Measurements from ENCODE around the gene RAB11FIP2.

The RAB11FIP2 gene

GRCh38 chr10:118033905-118034304, 12.8 kb downstream of the RAB11FIP2 start:
- no peak for DNase-seq (ENCODE audit: low read depth)

- DNase-seq (ENCODE audit: low read depth): no peak
Measured at GRCh38 chr10:118032564-118032963, 14.2 kb downstream of the RAB11FIP2 start.

GRCh38 chr10:118031351-118032075, 15.2 kb downstream of the RAB11FIP2 start:
- DNase-seq (ENCODE audit: low read depth): no peak

- DNase-seq (ENCODE audit: low read depth): no peak
Measured at GRCh38 chr10:118028619-118029018, 18.1 kb downstream of the RAB11FIP2 start.

- no peak for DNase-seq (ENCODE audit: low read depth)
Measured at GRCh38 chr10:118027397-118027796, 19.3 kb downstream of the RAB11FIP2 start.

DNA sequence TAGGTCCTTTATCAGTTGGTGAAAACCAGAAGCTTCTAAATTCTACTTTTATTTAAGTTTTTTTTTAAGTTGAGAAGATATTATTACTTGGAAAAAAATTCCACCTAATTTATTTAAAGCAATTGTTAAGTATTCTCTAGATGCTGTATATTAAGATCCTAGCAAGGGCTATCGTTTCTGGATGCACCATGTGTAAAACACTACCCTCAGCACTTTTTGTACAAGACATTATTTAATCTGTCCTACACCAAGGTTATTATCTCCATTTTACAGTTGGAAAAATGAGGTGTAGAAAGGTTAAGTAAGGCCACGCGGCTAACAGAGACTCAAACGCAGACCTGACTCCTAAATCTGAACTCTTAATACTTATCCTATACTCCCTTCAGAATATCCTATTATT, 19.8 kb downstream of the RAB11FIP2 start:
- DNase-seq (ENCODE audit: low read depth): no peak

- DNase-seq (ENCODE audit: low read depth): no peak
Measured at GRCh38 chr10:118020365-118020764, 26.4 kb downstream of the RAB11FIP2 start.

- DNase-seq (ENCODE audit: low read depth): no peak
Measured at GRCh38 chr10:118017850-118018249, 28.9 kb downstream of the RAB11FIP2 start.

GRCh38 chr10:118017071-118017740, 29.5 kb downstream of the RAB11FIP2 start:
- DNase-seq (ENCODE audit: low read depth): no peak

- no peak for DNase-seq (ENCODE audit: low read depth)
Measured at GRCh38 chr10:118012952-118013525, 33.7 kb downstream of the RAB11FIP2 start.

DNA sequence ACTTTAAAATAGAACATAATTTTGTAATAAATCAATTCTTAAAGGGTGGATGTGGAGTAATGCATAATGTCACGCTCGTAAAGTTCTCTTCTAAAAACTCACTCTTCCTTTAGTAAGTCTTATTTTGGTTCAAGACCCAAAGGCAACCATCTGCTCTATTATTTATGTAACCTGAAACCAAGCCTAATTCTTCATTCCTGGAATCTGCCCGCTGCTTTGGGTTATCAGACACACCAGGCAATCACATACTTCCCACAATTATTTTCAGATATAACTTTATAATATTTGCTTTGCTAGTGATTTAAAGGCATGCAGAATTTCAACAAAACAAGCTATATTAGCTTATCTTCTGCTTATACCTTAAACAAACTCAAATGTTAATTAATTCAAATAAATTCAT, 39.0 kb downstream of the RAB11FIP2 start:
- no peak for DNase-seq (ENCODE audit: low read depth)

GRCh38 chr10:118003126-118003525, 43.6 kb downstream of the RAB11FIP2 start:
- DNase-seq (ENCODE audit: low read depth): no peak

GRCh38 chr10:118002581-118002980, 44.2 kb downstream of the RAB11FIP2 start:
- no peak for DNase-seq (ENCODE audit: low read depth)

GRCh38 chr10:117997673-117998072, 49.1 kb downstream of the RAB11FIP2 start:
- no peak for DNase-seq (ENCODE audit: low read depth)

- DNase-seq (ENCODE audit: low read depth): no peak
Measured at GRCh38 chr10:117996709-117997108, 50.0 kb downstream of the RAB11FIP2 start.

GRCh38 chr10:117994771-117995170, 52.0 kb downstream of the RAB11FIP2 start:
- DNase-seq (ENCODE audit: low read depth): no peak

DNA sequence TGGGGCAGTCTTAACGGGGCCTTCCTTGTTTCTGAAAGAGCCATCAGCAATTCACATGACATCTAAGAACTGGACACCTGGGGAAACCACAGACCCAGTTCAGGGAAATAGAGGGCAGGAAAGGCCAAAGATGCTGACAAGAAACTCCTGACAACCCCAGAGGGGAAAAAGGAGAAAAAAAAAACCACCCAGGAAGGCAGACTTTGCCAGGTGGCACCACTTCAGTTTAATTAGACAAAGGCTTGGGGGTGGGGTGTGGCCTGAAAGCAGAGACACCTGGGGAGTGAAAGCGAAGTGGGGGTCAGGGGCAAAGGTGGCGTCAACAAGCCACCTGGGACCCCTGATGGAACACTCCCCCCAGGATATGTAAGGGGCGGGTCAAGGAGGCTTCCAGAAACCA, 53.6 kb downstream of the RAB11FIP2 start:
- no peak for DNase-seq (ENCODE audit: low read depth)

DNA sequence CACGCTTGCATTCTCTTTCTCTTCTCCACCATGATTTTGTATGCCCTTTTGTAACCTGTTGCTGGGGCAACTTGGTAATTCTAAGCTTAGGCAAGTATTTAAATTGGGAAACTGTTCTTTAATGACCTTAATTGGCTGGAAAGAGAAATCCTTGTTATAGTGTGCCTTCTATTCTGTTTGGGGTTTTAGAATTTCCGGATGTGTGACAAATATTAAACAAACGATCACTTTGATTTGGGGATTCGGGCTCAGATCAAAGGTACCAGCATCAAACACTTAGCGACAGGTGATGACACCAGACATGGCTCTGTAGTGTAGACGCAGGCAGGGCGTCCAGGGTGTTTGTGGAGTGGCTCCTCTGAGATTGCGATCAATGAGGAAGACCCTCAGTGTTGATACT, 55.0 kb downstream of the RAB11FIP2 start:
- no peak for DNase-seq (ENCODE audit: low read depth)

GRCh38 chr10:117989962-117990361, 56.8 kb downstream of the RAB11FIP2 start:
- no peak for DNase-seq (ENCODE audit: low read depth)

DNA sequence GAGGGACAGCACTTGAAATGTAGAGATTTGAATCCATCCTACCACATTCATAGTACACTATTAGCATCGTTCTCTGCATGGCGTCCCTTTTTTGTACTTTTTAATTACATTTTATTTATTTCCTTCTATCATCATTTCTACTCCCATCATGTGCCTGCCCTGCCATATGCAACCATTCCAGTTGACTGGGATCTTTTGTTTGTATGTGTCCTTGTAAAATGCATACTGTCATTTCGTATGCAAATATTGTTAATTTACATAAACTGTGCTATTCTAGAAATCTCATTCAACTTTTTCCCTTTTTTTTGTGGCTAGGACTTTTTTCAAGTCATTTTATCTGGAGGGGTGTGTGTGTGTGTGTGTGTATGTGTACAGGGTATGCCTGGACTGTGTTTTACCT, 57.9 kb downstream of the RAB11FIP2 start:
- DNase-seq (ENCODE audit: low read depth): no peak

GRCh38 chr10:117987244-117987909, 59.4 kb downstream of the RAB11FIP2 start:
- DNase-seq (ENCODE audit: low read depth): no peak

DNA sequence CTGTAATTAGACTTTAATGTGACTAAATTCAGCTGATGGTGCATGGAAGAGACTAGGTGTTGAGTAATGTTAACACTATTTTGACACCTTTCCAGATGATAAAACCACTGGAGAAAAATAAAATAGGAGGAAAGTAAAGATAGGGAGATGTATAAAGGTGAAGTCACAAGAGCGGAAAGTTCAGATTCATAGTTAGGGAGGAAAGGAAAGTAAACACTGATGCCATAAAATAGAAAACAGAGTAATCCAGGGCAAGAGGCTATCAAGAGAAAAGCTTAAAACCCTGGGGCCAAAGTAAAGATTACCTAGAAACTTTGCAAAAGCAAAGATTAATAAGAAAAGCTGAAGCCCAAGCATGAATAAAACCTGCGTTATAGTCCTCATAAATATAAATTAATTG, 62.8 kb downstream of the RAB11FIP2 start:
- DNase-seq (ENCODE audit: low read depth): no peak

Measured in activated gamma-delta T cell treated with anti-CD3 and anti-CD28 coated beads, Interleukin-2, amount 50 U/mL, for 16 hours (primary cell).